ENCODE results near the gene SAAL1.
"Not testable (repeated sequence)": the region's sequence is repeated elsewhere in the genome, so short reads cannot be mapped to it uniquely, and the experiment has no call there.

GRCh38 chr11:18131115-18131514 is 25.2 kb upstream of the SAAL1 start:
- TF ChIP-seq EZH2 (IDR thresholded peaks at IDR 0.05; ENCODE audit: low read length, missing control alignments); CTCF (conservative IDR thresholded peaks at IDR 0.05 in 1 of 2, IDR thresholded peaks at IDR 0.05 in 1 of 2; ENCODE audit: low read depth in 1 of 2, low read length in 2 of 2): not testable (repeated sequence)

All from fibroblast of lung (primary cell).